NCI-H2081 (cell line): ENCODE results near the gene FLG2.
A peak's percentile ranks its signal among the peaks of the same experiment; 100 is the strongest.

ENCODE experiments used
- DNase-seq, 2 experiments: peaks; one replicate each; lab custom pipeline; 2025; lab: John Stamatoyannopoulos, UW

FLG2 gene

GRCh38 chr1:152359906-152360305, at the start of gene FLG2:
FLG2 (minus strand) TSS chr1:152360006; CDS start chr1:152358884, 1,122 bp downstream.
- DNase-seq: no peak

DNA sequence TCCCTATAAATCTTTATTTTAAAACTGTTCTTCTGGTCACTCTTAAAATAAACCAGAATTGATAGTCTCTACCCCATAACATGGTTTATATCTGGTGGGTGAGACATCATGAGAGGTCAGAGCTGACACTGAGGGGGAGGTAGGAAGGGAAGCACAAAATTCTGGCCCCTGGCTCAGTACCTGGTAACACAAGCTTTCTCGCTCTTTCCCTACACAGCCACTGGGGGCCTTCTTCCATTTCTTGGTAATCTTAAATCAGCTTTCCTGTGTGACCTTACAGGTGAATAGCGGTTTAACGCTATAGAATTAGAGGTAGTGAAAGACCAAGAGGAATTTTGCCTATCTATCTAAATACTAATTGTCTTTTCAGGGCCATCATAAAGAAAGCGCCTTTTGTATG, 48.9 kb upstream of the FLG2 start:
- no peak for DNase-seq

- DNase-seq: no peak
Measured at GRCh38 chr1:152398812-152399698, 39.2 kb upstream of the FLG2 start.

- no peak for DNase-seq
Measured at GRCh38 chr1:152397474-152397873, 37.7 kb upstream of the FLG2 start.

DNA sequence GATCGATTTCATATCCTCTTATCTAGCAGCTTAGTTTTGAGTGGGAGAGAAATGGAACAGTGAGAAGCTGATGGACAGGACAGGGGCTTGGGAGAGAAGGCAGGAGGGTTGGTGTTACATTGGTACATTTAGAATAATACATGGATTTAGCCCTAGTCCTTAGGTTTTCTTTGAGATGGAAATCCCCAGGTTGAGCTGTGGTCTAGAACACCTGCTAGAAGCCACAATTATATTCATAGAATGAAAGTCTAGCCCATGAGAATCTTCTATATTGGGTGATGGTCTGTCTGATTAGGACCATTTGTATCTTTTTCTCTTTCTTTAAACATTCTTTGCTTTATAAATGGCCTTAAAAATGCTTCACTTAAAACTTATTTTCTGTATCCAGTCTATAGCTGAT, 34.3 kb upstream of the FLG2 start:
- DNase-seq: no peak

DNA sequence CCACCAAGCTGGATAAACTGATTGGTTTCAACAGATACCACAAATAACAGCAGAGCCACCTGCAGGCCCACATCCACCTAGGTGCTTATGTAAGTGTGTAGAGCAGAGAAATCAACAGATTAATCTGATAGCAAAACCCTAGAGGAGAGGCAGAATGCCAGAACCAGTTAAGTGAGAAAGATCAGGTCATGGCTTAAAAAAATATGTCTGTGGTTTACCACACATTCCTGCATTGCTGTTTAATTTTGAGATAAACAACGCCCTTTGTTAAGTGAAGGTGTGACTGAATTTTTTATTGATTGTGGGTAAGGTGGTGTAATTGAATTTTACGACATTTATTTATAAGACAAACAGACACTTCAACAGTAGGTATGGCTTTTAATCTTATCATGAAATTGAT, 33.1 kb upstream of the FLG2 start:
- no peak for DNase-seq

DNA sequence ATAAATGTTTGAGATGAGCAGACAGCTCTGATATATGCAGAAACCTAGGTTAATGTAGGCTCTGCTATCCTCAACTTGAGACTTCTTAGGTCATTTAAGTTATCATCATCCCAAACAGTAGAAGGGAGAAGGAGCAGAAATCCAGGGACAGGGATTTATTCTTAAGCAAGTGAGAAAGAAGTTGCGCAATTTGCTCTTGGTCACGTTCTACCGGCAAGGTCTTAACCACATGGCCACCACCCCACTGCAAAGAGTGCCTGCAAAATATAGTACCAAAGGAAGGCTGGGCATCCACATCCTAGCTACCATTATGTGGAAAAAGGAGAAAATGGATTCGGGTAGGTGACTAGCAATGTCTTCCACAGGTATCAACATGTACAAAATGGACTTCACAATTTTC, 29.1 kb upstream of the FLG2 start:
- DNase-seq: no peak

DNA sequence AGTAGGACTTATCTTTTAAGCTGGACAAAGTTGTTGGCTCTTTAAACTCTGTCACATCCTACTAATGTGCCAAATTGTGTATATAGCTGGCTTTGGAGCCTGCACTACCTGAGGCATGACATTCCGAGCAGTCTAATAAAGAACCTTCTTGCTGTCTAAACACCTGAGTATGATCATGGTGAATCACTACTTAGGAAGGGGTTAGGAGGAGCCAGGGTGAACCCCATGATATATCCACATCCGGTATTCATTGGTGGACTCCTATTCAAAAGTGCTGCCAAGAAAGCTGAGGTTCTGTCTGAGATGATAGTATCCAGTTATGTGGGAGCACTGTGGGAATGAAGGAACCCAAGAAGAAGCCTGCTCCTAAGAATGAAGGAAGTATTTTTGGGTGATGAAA, 27.1 kb upstream of the FLG2 start:
- DNase-seq: no peak

DNA sequence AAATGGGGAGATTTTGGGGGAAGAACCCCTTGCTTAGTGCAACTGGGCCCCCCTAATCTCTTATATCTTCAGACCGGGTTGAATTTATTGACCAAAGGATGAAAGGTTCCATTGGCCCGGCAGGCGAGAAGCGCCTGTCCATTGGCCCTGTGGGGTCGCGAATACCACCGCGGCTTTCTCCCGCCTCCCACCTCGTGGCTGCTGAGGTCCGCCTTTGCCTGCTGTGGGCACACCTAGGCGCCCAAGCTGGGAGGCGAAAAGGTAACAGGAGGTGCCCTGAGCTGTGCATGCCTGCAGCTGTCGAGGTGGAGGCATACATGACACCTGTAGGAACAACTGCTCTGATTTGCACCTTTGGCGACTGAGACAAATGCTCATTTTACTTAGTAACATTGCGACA, 21.1 kb upstream of the FLG2 start:
- DNase-seq: no peak

DNA sequence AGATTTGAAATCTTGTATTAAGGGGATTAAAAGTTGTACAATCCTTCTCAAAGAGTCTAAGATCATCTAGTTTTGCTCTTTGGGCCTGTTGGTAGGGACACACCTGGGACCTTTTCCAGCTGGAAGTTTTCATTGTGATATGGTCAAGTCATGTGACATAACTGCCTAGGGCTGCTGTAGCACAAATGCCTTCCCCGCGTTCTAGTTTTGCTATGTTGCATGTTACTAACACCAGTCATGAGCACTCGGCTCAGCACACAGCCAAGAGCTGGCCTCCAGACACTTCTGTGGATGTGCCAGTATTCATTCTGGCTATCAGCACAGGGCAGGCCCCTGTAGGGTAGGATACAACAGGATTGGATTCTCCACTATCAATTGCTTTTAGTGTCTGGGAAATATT, 14.6 kb upstream of the FLG2 start:
- no peak for DNase-seq

DNA sequence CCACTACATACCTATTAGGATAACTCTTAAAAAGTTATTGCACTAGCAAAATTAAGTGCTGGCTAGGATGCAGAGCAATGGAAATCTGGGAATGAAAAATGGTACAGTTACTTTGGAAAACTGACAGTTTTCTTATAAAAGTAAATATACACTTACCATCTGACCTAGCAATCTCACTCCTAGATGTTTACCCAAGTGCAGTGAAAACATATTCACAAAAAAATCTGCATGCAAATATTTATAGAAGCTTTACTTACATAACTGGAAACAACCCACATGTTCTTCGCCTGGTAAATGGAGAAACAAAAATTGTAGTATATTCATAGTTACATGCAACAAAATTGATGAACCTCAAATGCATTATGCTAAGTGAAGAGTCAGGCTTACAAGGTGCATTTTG, 12.9 kb upstream of the FLG2 start:
- DNase-seq: no peak

DNA sequence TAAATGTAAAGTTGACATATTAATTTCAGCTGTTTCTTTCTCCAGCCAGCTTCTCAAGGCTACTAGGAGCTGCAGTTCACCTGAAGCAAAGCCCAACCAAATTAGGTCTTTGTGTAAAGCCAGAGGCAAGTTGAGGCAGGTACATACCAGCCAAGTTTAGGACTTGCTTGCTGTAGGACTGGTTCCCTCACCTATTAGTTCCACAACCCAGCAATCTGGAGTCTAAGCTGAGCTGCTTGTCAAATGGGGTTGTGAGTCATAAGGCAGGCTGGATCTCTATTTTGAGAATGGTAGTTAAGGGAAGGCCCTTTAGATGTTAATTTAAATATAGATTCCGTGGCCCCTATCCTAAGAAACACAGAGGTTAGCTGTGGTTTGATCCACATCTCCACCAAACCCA, 7.6 kb upstream of the FLG2 start:
- DNase-seq: no peak

- no peak for DNase-seq
Measured at GRCh38 chr1:152356736-152357135, 3.1 kb downstream of the FLG2 start.

DNA sequence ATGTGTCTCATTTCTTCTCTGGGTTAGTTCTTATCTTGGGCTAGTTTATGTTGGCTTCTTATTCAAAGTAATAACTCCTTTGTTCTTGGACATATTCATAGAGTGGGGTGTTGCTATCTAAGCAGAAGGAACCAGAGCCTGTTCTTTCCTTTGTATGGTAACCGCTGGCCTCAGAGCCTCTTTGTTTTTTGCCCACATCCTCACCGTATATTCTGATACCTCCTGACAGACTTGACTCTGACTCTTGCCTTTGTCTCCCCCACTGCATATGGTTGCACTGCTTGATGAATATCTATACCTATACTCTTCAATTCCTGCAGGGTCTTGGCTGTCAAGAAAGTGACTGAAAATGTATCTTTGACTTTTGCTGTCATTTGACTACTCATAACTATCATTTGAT, 10.2 kb downstream of the FLG2 start:
- DNase-seq: no peak

DNA sequence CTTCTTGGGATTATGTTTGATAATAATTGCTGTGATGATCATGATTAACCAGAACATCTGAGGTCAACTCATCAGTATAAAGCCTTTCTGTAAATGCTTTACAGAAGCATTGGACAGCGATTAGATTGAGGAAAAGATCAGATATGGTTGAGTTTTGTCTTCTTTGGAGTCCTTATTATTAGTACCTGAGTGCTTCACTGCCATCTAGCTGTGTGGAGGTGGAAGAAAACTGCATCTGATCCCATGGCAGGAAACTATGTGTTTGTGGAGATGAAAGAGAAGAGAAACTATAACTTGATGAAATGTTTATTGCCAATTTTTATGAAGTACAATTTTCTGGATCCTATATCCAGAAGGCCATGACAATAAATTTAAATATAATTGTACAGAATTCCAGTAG, 11.4 kb downstream of the FLG2 start:
- no peak for DNase-seq

DNA sequence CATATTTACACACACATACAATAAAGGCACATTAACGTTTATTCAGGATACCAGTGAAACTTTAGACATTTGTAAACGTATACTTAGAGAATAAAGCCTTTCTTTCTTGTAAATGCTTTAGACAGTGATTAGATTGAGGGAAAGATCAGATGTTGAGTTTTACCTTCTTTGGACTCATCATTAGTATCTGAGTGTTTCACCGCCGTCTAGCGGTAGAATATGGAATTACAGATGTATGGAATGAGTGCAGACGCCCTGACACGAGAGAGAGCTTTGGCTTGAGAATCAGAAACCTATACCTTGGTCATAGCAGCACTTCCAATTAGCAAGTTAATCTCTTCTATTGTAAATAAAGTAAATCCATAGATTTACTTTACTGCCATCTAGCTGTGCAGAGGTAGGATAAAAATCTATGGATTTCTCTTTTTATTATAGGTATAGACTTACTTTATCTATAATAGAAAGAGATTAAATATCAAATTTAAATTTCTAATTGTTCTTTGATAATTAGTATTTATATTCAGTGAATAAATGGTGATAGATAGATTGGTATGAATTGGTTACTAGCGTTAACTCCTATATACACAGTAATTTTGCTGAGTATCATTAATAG, 12.6 kb downstream of the FLG2 start:
- DNase-seq: peak; percentile 42 to 51

GRCh38 chr1:152344438-152344837, 15.4 kb downstream of the FLG2 start:
- no peak for DNase-seq

DNA sequence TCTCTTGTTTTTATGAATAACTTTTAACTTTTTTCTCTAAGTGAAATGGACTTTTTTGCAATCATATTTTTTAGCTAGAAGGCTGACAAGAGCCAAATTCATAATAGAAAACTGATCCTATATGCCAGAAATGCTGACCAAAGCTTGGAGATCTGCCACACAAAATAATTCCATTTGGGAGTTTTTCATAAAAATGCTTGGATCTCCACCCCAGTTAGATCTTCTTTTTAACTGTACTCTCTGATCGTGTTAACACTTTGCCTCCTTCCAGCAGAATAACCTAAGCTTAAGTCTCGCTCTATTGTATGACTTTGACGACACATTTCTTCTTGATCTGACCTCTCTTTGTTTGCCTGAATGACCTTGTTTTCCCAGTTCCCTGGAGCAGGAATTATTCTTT, 16.8 kb downstream of the FLG2 start:
- DNase-seq: no peak

- no peak for DNase-seq
Measured at GRCh38 chr1:152335399-152335798, 24.4 kb downstream of the FLG2 start.

DNA sequence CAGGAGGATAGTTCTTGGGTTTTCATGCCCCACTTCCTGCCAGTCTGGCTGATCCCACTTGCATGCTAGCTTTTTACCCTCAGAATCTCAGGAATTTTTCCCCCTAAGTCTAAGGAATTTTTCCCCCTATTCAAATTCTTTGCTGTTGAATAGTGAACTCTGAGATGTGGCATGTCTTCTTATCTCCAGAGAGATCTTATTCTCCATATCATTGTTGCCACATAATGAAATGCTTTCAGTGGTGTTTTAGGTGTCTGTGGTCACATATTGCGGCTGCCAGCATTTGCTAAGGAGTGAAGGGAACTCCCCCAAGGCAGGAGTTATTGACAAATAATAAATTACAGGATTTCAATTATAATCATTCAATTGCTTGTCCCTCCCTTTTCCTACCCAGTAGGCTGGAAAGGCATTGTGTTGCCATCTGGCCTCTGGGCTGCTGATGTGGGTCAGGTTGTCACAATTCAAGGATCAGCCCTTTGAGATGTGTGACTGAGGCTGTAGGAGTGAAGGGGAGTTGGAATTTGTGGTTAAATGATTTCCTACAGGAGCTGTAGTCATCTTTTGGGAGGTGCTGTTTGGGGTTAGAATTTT, 30.9 kb downstream of the FLG2 start:
- DNase-seq: no peak

DNA sequence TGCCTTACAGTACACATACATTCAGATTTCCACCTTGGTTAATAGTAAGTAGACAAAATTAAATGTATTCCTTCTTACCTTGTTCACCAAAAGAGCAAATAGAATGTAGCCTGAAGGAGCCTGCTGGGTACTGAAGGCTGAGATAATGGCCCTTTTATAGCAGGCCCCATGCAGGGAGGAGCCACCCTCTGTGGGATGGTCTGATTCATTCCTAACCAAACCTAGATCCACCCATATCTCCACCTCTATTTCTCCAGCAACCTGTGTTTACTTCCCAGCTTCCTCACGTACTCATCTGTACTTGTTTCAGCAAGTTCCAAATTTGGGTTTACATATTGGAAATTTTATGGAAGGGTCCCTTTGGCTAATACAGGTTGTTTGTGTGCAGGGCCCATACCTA, 34.7 kb downstream of the FLG2 start, which contains the start of gene FLG:
FLG (minus strand) TSS at position 129 of the 400 bp plus-strand sequence. CDS start 9,783 bp downstream, outside the sequence.
- no peak for DNase-seq

DNA sequence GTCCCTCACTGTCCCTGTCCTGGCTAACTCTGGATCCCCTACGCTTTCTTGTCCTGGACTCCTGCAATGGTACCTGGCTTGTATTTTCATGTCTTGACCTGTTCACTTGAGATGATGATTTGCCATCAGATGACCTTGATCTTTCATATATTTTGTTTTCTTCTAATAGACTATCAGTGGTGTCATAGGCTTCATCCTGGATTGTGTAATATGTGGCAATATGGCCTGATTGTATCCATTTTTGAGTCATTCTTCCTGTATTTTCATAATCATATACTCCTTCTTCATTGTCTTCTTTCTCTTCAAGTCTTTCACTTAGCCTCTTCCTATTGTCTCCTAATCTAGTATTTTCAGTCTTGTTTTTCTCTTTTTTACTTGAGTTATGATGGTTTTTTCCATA, 45.8 kb downstream of the FLG2 start:
- no peak for DNase-seq

DNA sequence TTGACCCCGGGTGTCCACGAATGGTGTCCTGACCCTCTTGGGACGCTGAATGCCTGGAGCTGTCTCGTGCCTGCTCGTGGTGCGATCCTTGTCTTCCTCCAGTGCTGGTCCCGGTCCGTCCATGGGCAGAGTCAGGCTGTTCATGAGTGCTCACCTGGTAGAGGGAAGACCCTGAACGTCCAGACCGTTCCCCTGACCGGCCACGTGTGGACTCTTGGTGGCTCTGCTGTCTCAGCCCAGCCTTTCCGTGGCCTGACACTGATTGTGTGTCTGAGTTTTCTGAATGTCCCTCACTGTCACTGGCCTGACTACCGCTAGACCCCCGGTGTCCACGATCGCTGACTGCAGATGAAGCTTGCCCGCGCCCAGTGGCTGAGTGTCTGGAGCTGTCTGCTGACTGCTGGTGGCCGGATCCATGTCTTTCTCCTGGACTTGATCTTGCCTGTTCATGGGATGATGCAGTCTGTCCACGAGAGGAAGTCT, 46.4 kb downstream of the FLG2 start:
- no peak for DNase-seq
